Thyroid gland (tissue), 4 donors: Measurements from ENCODE around the gene FGF2.

ENCODE experiments used
- POLR2A ChIP-seq, 2 donors: fragments of 450-650 bp; IDR thresholded peaks; one replicate each; pipeline ENCODE4 v1.6.1; 2017; ENCODE audit warnings: antibody characterized with exemption in 2 of 2, mild to moderate bottlenecking in 2 of 2, moderate library complexity in 1 of 2
- TF ChIP-seq, protein P1 (sequence below), 6 experiments: fragments of 200-600 bp in 3 of 6; fragments of 450-650 bp in 3 of 6; sonication (generic) in 3 of 6; IDR thresholded peaks; one replicate each; pipeline ENCODE4 v1.5.1; 2016 to 2019; ENCODE audit warnings: antibody characterized with exemption in 6 of 6, mild to moderate bottlenecking in 2 of 6, inconsistent platforms in 1 of 6, moderate library complexity in 1 of 6

DNA sequence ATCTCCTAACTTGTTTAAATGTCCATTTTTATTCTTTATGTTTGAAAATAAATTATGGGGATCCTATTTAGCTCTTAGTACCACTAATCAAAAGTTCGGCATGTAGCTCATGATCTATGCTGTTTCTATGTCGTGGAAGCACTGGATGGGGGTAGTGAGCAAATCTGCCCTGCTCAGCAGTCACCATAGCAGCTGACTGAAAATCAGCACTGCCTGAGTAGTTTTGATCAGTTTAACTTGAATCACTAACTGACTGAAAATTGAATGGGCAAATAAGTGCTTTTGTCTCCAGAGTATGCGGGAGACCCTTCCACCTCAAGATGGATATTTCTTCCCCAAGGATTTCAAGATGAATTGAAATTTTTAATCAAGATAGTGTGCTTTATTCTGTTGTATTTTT lies 68.2 kb downstream of the FGF2 start:
- TF ChIP-seq, protein P1, sequence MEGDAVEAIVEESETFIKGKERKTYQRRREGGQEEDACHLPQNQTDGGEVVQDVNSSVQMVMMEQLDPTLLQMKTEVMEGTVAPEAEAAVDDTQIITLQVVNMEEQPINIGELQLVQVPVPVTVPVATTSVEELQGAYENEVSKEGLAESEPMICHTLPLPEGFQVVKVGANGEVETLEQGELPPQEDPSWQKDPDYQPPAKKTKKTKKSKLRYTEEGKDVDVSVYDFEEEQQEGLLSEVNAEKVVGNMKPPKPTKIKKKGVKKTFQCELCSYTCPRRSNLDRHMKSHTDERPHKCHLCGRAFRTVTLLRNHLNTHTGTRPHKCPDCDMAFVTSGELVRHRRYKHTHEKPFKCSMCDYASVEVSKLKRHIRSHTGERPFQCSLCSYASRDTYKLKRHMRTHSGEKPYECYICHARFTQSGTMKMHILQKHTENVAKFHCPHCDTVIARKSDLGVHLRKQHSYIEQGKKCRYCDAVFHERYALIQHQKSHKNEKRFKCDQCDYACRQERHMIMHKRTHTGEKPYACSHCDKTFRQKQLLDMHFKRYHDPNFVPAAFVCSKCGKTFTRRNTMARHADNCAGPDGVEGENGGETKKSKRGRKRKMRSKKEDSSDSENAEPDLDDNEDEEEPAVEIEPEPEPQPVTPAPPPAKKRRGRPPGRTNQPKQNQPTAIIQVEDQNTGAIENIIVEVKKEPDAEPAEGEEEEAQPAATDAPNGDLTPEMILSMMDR (IDR thresholded peaks at IDR 0.05): no peak
- TF ChIP-seq POLR2A (IDR thresholded peaks at IDR 0.05): no peak
